ENCODE results near the gene FRMD8.
A peak's percentile ranks its signal among the peaks of the same experiment; 100 is the strongest.

Gene FRMD8, protein sequence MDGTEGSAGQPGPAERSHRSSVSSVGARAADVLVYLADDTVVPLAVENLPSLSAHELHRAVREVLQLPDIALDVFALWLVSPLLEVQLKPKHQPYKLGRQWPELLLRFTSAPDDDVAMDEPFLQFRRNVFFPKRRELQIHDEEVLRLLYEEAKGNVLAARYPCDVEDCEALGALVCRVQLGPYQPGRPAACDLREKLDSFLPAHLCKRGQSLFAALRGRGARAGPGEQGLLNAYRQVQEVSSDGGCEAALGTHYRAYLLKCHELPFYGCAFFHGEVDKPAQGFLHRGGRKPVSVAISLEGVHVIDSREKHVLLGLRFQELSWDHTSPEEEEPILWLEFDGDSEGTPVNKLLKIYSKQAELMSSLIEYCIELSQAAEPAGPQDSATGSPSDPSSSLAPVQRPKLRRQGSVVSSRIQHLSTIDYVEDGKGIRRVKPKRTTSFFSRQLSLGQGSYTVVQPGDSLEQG

DNA sequence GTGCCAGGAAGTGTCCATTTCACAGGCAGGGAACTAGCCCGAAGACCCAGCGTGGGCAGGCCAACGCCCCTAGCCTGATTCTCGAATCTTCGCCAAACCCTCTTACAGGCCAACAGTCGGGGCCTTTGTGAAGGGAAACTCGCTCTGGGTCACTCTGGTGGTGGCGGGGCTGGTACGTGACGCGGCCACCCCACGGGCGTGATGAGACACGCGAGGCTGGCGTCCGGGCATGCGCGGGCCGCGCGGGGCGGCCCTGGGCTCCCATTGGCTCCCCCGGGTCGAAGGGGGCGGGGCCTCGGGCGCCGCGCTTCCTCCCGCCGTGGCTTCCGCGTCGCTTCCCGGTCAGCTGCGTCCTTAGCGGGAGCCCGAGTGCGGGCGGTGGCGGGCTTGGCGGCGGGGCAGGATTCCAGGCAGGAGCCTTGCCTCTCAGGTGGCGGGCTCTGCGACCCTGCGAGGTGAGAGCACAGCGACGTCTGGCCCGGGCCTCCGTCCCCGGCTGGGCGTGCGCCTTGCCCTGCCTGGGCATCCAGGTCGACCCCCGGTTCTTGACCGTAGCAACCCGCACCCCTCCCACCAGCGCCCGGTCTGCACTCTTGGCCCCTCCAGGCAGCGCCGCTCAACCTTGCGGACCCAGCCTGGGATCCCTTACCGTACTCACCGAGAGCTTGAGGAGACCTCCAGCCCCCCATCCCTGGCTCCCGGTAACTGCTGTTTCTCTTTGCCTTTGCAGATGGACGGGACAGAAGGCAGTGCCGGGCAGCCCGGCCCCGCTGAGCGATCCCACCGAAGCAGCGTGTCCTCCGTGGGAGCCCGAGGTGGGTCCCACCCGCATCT is at the start of gene FRMD8:
FRMD8 (plus strand) TSS at position 331 of the 834 bp plus-strand sequence; CDS start at position 731, 400 bp downstream.
- TF ChIP-seq POLR2AphosphoS5 (IDR thresholded peaks at IDR 0.05; ENCODE audit: borderline replicate concordance, low read depth, low read length), result peak; percentile 86; the same call in 1 of the 2 replicates
- no peak for TF ChIP-seq FOXP2 (optimal IDR thresholded peaks at IDR 0.05; ENCODE audit: control extremely low read depth, extremely low read length, insufficient read depth)
- Histone ChIP-seq H3K27ac (peak within 1 kb of the TSS; percentile 77; the same call in 1 of the 2 replicates), H3K9ac (ENCODE audit: insufficient read length) (peak within 1 kb of the TSS; percentile 92), H3K9me3 (ENCODE audit: low read depth, low read length) (no peaks in the 10 kb centered on the region), H3K36me3 (ENCODE audit: insufficient read depth, low read length) (no peaks in the 10 kb centered on the region; the same call in 1 of the 2 replicates), H3K4me3 (peak within 1 kb of the TSS; percentile 93)
- DNase-seq (ENCODE audit: low read depth, low spot score), result no peak

DNA sequence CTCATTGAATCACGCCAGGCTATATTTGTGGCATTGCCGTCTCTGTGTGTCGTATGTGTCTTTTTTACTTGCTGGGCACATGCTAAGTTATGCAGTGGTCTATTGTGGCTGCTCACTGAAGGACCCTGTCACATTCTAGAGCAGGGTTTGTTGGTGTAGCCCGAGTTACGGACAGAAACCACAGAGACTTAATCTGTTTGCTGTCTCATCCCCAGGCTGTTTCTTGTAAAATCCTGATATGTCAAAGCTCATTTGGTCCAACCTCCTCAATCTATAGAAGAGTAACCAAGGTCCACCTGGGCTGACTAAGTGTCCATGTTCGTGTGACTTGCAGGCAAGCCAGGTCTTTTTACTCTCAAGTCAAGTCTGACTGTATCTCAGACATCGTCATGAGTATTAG is 47.8 kb upstream of the FRMD8 start:
- no peaks in the 10 kb centered on the region for H3K9me3 ChIP-seq (ENCODE audit: low read depth, low read length)
- no peak overlapping the region for H3K9ac ChIP-seq (ENCODE audit: insufficient read length)
- no peak overlapping the region for H3K4me3 ChIP-seq
- no peak for DNase-seq (ENCODE audit: low read depth, low spot score)
- peaks cover 52% of the 10 kb centered on the region for H3K36me3 ChIP-seq (ENCODE audit: insufficient read depth, low read length)
- no peak for TF ChIP-seq EZH2 (IDR thresholded peaks at IDR 0.05)
- TF ChIP-seq POLR2AphosphoS5 (IDR thresholded peaks at IDR 0.05; ENCODE audit: borderline replicate concordance, low read depth, low read length), result no peak
- no peak for TF ChIP-seq FOXP2 (optimal IDR thresholded peaks at IDR 0.05; ENCODE audit: control extremely low read depth, extremely low read length, insufficient read depth)
- no peak overlapping the region for H3K27ac ChIP-seq

DNA sequence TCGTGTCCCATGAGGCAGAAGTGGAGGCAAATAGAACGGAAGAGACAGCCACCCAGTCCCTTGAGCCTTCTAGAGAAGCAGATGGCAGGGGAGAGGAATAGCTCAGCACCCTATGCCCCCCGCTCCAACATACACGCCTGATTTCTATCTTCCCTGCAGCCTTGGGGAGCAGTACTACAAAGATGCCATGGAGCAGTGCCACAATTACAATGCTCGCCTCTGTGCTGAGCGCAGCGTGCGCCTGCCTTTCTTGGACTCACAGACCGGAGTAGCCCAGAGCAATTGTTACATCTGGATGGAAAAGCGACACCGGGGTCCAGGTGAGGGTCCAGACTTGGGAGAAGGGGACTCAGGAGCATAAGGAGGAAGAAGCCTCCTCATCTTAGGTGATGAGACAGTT is 46.2 kb upstream of the FRMD8 start:
- H3K9ac ChIP-seq (ENCODE audit: insufficient read length), result no peak overlapping the region
- peaks cover 67% of the 10 kb centered on the region for H3K36me3 ChIP-seq (ENCODE audit: insufficient read depth, low read length)
- no peak overlapping the region for H3K27ac ChIP-seq
- H3K9me3 ChIP-seq (ENCODE audit: low read depth, low read length), result no peaks in the 10 kb centered on the region
- TF ChIP-seq POLR2AphosphoS5 (IDR thresholded peaks at IDR 0.05; ENCODE audit: borderline replicate concordance, low read depth, low read length), result no peak
- no peak for TF ChIP-seq EZH2 (IDR thresholded peaks at IDR 0.05)
- TF ChIP-seq FOXP2 (optimal IDR thresholded peaks at IDR 0.05; ENCODE audit: control extremely low read depth, extremely low read length, insufficient read depth), result no peak
- H3K4me3 ChIP-seq, result no peak overlapping the region
- DNase-seq (ENCODE audit: low read depth, low spot score), result no peak

DNA sequence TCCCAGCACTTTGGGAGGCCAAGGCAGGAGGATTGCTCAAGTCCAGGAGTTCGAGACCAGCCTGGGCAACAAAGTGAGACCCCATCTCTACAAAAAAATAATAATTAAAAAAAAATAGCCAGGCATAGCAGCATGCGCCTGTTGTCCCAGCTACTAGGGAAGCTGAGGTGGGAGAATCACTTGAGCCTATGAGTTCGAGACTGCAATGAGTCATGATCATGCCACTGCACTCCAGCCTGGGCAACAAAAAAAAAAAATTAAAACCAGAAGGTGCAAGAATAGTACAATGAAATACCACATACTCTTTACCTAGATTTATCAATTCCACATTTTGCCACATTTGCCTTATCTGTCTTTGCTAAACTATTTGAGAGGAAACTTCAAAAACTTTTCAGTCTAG is 44.6 kb upstream of the FRMD8 start:
- no peak for DNase-seq (ENCODE audit: low read depth, low spot score)
- no peak overlapping the region for H3K9ac ChIP-seq (ENCODE audit: insufficient read length)
- H3K9me3 ChIP-seq (ENCODE audit: low read depth, low read length), result no peaks in the 10 kb centered on the region

DNA sequence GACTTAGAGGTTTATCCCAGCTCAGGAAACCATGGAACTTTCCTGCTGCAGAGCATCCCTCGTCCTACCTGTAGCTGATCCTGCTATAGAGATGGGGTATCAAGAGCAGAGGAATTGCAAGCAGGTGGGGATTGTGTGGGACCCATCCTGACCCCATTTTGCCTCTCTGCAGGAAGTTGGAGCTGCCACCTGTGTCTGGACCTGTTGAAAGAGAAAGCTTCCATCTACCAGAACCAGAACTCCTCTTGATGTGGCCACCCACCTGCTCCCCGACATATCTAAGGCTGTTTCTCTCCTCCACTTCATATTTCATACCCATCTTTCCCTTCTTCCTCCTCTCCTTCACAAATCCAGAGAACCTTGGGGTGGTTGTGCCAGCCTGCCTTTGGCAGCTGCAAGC is 34.9 kb upstream of the FRMD8 start:
- H3K36me3 ChIP-seq (ENCODE audit: insufficient read depth, low read length), result peaks cover 45% of the 10 kb centered on the region
- no peaks in the 10 kb centered on the region for H3K9me3 ChIP-seq (ENCODE audit: low read depth, low read length)
- TF ChIP-seq POLR2AphosphoS5 (IDR thresholded peaks at IDR 0.05; ENCODE audit: borderline replicate concordance, low read depth, low read length) (no peak), FOXP2 (optimal IDR thresholded peaks at IDR 0.05; ENCODE audit: control extremely low read depth, extremely low read length, insufficient read depth) (no peak), EZH2 (IDR thresholded peaks at IDR 0.05) (no peak)
- H3K27ac ChIP-seq, result no peak overlapping the region
- no peak overlapping the region for H3K4me3 ChIP-seq
- no peak overlapping the region for H3K9ac ChIP-seq (ENCODE audit: insufficient read length)
- DNase-seq (ENCODE audit: low read depth, low spot score), result no peak

More for the DNA sequence above, 44.6 kb upstream of the FRMD8 start:
- TF ChIP-seq POLR2AphosphoS5 (IDR thresholded peaks at IDR 0.05; ENCODE audit: borderline replicate concordance, low read depth, low read length), result no peak
- TF ChIP-seq FOXP2 (optimal IDR thresholded peaks at IDR 0.05; ENCODE audit: control extremely low read depth, extremely low read length, insufficient read depth), result no peak
- no peak for TF ChIP-seq EZH2 (IDR thresholded peaks at IDR 0.05)
- Histone ChIP-seq H3K36me3 (ENCODE audit: insufficient read depth, low read length) (peaks cover 82% of the 10 kb centered on the region), H3K4me3 (no peak overlapping the region), H3K27ac (no peak overlapping the region)

DNA sequence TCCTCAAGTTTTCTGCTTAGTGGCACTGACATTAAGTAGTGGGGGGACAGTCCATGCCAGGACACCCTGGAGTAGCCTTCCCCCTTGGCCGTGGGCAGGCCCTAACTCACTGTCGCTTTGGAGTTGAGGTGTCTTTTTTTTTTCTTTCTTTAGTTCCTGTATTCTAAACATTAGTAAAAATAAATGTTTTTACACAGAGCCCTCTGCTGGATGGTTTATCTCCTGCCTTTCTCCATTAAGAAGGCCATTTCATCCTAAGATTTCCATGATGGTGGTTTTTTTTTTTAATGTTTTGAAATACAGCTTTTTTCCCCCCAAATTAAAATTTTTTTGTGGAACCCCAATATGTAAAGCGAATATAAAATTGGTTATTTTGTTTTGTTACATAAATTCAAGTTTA is 33.7 kb upstream of the FRMD8 start:
- Histone ChIP-seq H3K36me3 (ENCODE audit: insufficient read depth, low read length) (peaks cover 41% of the 10 kb centered on the region), H3K9me3 (ENCODE audit: low read depth, low read length) (no peaks in the 10 kb centered on the region), H3K9ac (ENCODE audit: insufficient read length) (no peak overlapping the region), H3K27ac (no peak overlapping the region), H3K4me3 (no peak overlapping the region)
- no peak; the same call in 1 of the 2 replicates for TF ChIP-seq POLR2AphosphoS5 (IDR thresholded peaks at IDR 0.05; ENCODE audit: borderline replicate concordance, low read depth, low read length)
- TF ChIP-seq EZH2 (IDR thresholded peaks at IDR 0.05), result no peak
- no peak for TF ChIP-seq FOXP2 (optimal IDR thresholded peaks at IDR 0.05; ENCODE audit: control extremely low read depth, extremely low read length, insufficient read depth)
- no peak for DNase-seq (ENCODE audit: low read depth, low spot score)

DNA sequence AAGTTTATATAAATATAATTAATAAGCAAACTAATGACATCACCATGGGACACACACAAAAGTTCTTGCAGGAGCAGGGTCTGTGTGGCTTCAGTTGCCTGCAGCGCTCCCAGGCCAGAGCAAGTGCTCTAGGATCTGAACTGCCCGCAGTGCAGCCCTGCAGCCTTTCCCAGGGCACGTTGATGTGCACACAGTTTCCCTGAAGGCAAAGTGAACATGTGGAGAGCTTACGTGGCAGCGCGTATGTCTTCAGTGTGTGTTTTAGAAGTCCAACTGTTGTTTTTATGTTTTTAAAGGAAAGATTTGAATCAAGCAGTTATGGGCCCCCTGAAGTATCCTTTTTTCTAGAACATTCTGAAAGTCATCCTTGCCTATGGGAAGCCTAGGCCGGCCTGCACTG is 33.1 kb upstream of the FRMD8 start:
- H3K36me3 ChIP-seq (ENCODE audit: insufficient read depth, low read length), result peaks cover 35% of the 10 kb centered on the region
- DNase-seq (ENCODE audit: low read depth, low spot score), result no peak
- no peak overlapping the region; the same call in 1 of the 2 replicates for H3K27ac ChIP-seq
- no peaks in the 10 kb centered on the region for H3K9me3 ChIP-seq (ENCODE audit: low read depth, low read length)
- H3K9ac ChIP-seq (ENCODE audit: insufficient read length), result no peak overlapping the region
- TF ChIP-seq FOXP2 (optimal IDR thresholded peaks at IDR 0.05; ENCODE audit: control extremely low read depth, extremely low read length, insufficient read depth) (no peak), POLR2AphosphoS5 (IDR thresholded peaks at IDR 0.05; ENCODE audit: borderline replicate concordance, low read depth, low read length) (no peak), EZH2 (IDR thresholded peaks at IDR 0.05) (no peak)
- no peak overlapping the region for H3K4me3 ChIP-seq

DNA sequence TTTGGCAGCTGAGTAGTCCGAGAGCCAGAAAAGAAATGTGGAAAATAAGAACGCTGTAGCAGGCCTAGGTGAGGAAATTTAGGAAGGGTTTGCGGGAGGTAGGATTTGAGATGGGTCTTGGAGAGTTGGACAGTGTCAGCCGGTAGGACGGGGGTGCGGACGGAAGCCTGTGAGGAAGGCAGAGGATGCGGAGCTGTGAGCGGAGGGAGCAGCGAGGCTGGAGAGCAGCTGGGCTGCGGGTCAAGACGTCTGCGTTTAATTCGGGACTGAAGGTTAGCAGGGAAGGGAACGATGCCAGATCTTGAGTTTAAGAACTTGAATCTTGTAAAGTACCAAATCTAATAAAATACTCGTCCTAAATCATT is 32.6 kb upstream of the FRMD8 start:
- Histone ChIP-seq H3K9ac (ENCODE audit: insufficient read length) (no peak overlapping the region), H3K27ac (no peak overlapping the region; the same call in 1 of the 2 replicates), H3K9me3 (ENCODE audit: low read depth, low read length) (no peaks in the 10 kb centered on the region), H3K36me3 (ENCODE audit: insufficient read depth, low read length) (peaks cover 30% of the 10 kb centered on the region), H3K4me3 (peak overlapping the region; percentile 85)
- no peak for DNase-seq (ENCODE audit: low read depth, low spot score)
- TF ChIP-seq FOXP2 (optimal IDR thresholded peaks at IDR 0.05; ENCODE audit: control extremely low read depth, extremely low read length, insufficient read depth), result no peak
- no peak for TF ChIP-seq EZH2 (IDR thresholded peaks at IDR 0.05)
- TF ChIP-seq POLR2AphosphoS5 (IDR thresholded peaks at IDR 0.05; ENCODE audit: borderline replicate concordance, low read depth, low read length), result no peak

All from SK-N-MC (cell line).